ENCODE measurements around the gene FOXP1.
"Not testable (repeated sequence)": the region's sequence is repeated elsewhere in the genome, so short reads cannot be mapped to it uniquely, and the experiment has no call there.

The FOXP1 gene

DNA sequence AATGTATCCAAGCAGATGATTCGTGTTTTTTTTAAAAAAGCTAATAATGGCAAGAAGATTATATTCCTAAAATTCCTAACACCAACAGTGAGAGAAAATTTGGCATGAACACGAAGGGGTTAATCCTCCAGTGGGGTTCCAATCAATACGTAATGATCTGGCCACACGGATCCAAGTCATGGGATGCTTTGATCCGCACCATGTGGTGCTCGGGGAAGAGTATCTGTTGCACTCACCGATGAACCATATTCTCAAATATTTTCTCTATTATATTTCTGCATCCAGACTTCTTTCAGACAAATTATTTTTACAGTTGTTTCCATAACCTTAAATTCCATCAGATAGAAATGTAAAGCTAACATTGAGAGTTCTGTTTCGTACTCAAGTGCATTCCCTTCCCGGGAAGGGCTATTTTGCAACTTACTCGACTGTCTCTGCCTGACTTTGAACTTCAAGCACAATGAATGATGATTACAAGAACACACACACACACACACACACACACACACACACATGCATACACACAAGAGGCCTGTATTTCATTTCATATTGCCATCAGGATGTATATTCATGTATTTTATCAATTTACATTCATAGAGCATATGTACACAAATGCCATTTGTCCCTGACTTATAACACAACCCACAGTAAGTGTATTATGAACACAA is 567.2 kb downstream of the FOXP1 start:
- peak; percentile 35 for DNase-seq
- Histone ChIP-seq H3K4me3 (ENCODE audit: low read depth, low read length) (no peak overlapping the region), H3K27ac (no peak overlapping the region), H3K27me3 (replicated peaks) (no peaks in the 10 kb centered on the region), H3K36me3 (replicated peaks) (peaks cover 13% of the 10 kb centered on the region)
- no peak for TF ChIP-seq CTCF (IDR thresholded peaks at IDR 0.05; ENCODE audit: low read depth, low read length, missing control alignments)
- in situ Hi-C loops (cut with HindIII; ENCODE audit: low pct_ligation_motif_present, low sequenced_read_pairs), result no loop called here

- in situ Hi-C loops (cut with HindIII; ENCODE audit: low pct_ligation_motif_present, low sequenced_read_pairs); H3K4me3 ChIP-seq (ENCODE audit: low read depth, low read length); H3K27ac ChIP-seq; DNase-seq; H3K27me3 ChIP-seq (replicated peaks): not testable (repeated sequence)
- H3K36me3 ChIP-seq (replicated peaks), result peaks cover 13% of the 10 kb centered on the region
Measured at GRCh38 chr3:71014616-71015015, 568.9 kb downstream of the FOXP1 start.

DNA sequence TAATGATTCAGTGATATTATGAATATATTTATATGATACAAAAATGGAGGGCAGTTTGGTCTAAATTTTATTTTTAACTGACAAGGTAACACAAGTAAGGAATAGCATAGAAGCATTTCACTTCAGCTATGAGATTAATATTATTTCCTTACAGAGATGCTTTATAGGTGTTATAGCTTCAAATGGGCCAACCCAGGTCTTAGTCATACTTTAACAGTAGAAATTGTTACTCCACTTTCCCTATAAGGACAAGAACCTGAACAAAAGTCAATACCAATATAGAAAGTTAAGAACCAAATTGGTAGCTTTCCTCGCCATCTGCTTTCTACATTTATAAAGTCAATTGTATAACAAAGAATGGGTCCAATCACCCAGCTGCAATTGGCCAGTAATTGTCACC is 570.6 kb downstream of the FOXP1 start:
- H3K27me3 ChIP-seq (replicated peaks), result no peaks in the 10 kb centered on the region
- H3K4me3 ChIP-seq (ENCODE audit: low read depth, low read length), result no peak overlapping the region
- H3K36me3 ChIP-seq (replicated peaks), result peaks cover 11% of the 10 kb centered on the region
- in situ Hi-C loops (cut with HindIII; ENCODE audit: low pct_ligation_motif_present, low sequenced_read_pairs), result no loop called here
- no peak for TF ChIP-seq CTCF (IDR thresholded peaks at IDR 0.05; ENCODE audit: low read depth, low read length, missing control alignments)
- no peak for DNase-seq
- H3K27ac ChIP-seq, result no peak overlapping the region

GRCh38 chr3:71011565-71012287 is 571.8 kb downstream of the FOXP1 start:
- no peak for TF ChIP-seq CTCF (IDR thresholded peaks at IDR 0.05; ENCODE audit: low read depth, low read length, missing control alignments)
- Histone ChIP-seq H3K4me3 (ENCODE audit: low read depth, low read length) (no peak overlapping the region), H3K27ac (no peak overlapping the region), H3K27me3 (replicated peaks) (no peaks in the 10 kb centered on the region), H3K36me3 (replicated peaks) (peaks cover 11% of the 10 kb centered on the region)
- DNase-seq, result no peak
- in situ Hi-C loops (cut with HindIII; ENCODE audit: low pct_ligation_motif_present, low sequenced_read_pairs), result no loop called here

GRCh38 chr3:71010726-71011455 is 572.6 kb downstream of the FOXP1 start:
- DNase-seq, result no peak
- no peak overlapping the region for H3K4me3 ChIP-seq (ENCODE audit: low read depth, low read length)
- H3K27ac ChIP-seq, result no peak overlapping the region
- in situ Hi-C loops (cut with HindIII; ENCODE audit: low pct_ligation_motif_present, low sequenced_read_pairs), result no loop called here
- no peak for TF ChIP-seq CTCF (IDR thresholded peaks at IDR 0.05; ENCODE audit: low read depth, low read length, missing control alignments)
- H3K36me3 ChIP-seq (replicated peaks), result peaks cover 11% of the 10 kb centered on the region
- H3K27me3 ChIP-seq (replicated peaks), result no peaks in the 10 kb centered on the region

- H3K36me3 ChIP-seq (replicated peaks), result no peaks in the 10 kb centered on the region
- DNase-seq, result no peak
- H3K4me3 ChIP-seq (ENCODE audit: low read depth, low read length), result no peak overlapping the region
- no peak for TF ChIP-seq CTCF (IDR thresholded peaks at IDR 0.05; ENCODE audit: low read depth, low read length, missing control alignments)
- no peaks in the 10 kb centered on the region for H3K27me3 ChIP-seq (replicated peaks)
- H3K27ac ChIP-seq, result no peak overlapping the region
- in situ Hi-C loops (cut with HindIII; ENCODE audit: low pct_ligation_motif_present, low sequenced_read_pairs), result no loop called here
Measured at GRCh38 chr3:71008350-71008935, 575.1 kb downstream of the FOXP1 start.
